Measurements from ENCODE around the gene CTU1.

CTU1 gene

GRCh38 chr19:51102991-51103390 is 5.2 kb downstream of the CTU1 start:
- no peak for DNase-seq

- no peak for DNase-seq
Measured at GRCh38 chr19:51101171-51101865, 6.9 kb downstream of the CTU1 start.

- DNase-seq: no peak
Measured at GRCh38 chr19:51100601-51101000, 7.6 kb downstream of the CTU1 start.

- DNase-seq: no peak
Measured at GRCh38 chr19:51099047-51099382, 9.2 kb downstream of the CTU1 start.

- peak; percentile 44 for DNase-seq
Measured at GRCh38 chr19:51098365-51099046, 9.7 kb downstream of the CTU1 start.

GRCh38 chr19:51097796-51098195 is 10.4 kb downstream of the CTU1 start:
- DNase-seq: no peak

- peak; percentile 79 for DNase-seq
Measured at GRCh38 chr19:51097166-51097738, 11.0 kb downstream of the CTU1 start.

- DNase-seq: no peak
Measured at GRCh38 chr19:51096473-51097165, 11.6 kb downstream of the CTU1 start.

- peak; percentile 37 for DNase-seq
Measured at GRCh38 chr19:51094696-51095279, 13.4 kb downstream of the CTU1 start.

- no peak for DNase-seq
Measured at GRCh38 chr19:51093510-51094345, 14.5 kb downstream of the CTU1 start.

- DNase-seq: no peak
Measured at GRCh38 chr19:51093101-51093500, 15.1 kb downstream of the CTU1 start.

- DNase-seq: no peak
Measured at GRCh38 chr19:51091895-51092873, 16.0 kb downstream of the CTU1 start.

GRCh38 chr19:51091126-51091525 is 17.1 kb downstream of the CTU1 start:
- DNase-seq: no peak

GRCh38 chr19:51090471-51090870 is 17.7 kb downstream of the CTU1 start:
- DNase-seq: no peak

- DNase-seq: no peak
Measured at GRCh38 chr19:51089786-51090185, 18.4 kb downstream of the CTU1 start.

- DNase-seq: no peak
Measured at GRCh38 chr19:51086153-51086850, 21.9 kb downstream of the CTU1 start.

GRCh38 chr19:51084505-51084904 is 23.7 kb downstream of the CTU1 start:
- DNase-seq: no peak

- DNase-seq: no peak
Measured at GRCh38 chr19:51083783-51084182, 24.4 kb downstream of the CTU1 start.

- DNase-seq: no peak
Measured at GRCh38 chr19:51083181-51083580, 25.0 kb downstream of the CTU1 start.

GRCh38 chr19:51082611-51083010 is 25.6 kb downstream of the CTU1 start, which contains the start of gene KLK14:
TSS of gene KLK14 (minus strand) at chr19:51082887. CDS start at chr19:51082614, 273 bp downstream.
- DNase-seq: no peak
